Activated naive CD4-positive, alpha-beta T cell treated with anti-CD3 and anti-CD28 coated beads, Interleukin-2, amount 10 ng/mL, durations not matched to agents 7 days and 5 days (primary cell): ENCODE measurements around the gene PCDHGA5.
"Not testable (repeated sequence)": the region's sequence is repeated elsewhere in the genome, so short reads cannot be mapped to it uniquely, and the experiment has no call there.

Experiments used
- CTCF ChIA-PET: fragments of 350-600 bp; sonication (Branson Sonifier 250); formaldehyde crosslinking; loops from one replicate; lab custom pipeline; 2021; ENCODE audit warnings: antibody characterized with exemption; lab: Charles Lee
- DNase-seq: peaks from one replicate; pipeline ENCODE4 v3.0.0-alpha.2; 2020
- H3K27ac Mint-ChIP-seq: one replicate; pipeline ENCODE4 v1.8.0; 2021; ENCODE audit warnings: mild to moderate bottlenecking, moderate library complexity, mixed read lengths
- H3K27me3 Mint-ChIP-seq: one replicate; pipeline ENCODE4 v1.8.0; 2021; ENCODE audit warnings: mild to moderate bottlenecking, mixed read lengths
- H3K36me3 Mint-ChIP-seq: one replicate; pipeline ENCODE4 v1.8.0; 2021; ENCODE audit warnings: mixed read lengths
- H3K4me1 Mint-ChIP-seq: one replicate; pipeline ENCODE4 v1.8.0; 2021; ENCODE audit warnings: mixed read lengths
- H3K4me3 Mint-ChIP-seq: one replicate; pipeline ENCODE4 v1.8.0; 2021; ENCODE audit warnings: mild to moderate bottlenecking, moderate library complexity, mixed read lengths
- H3K9me3 Mint-ChIP-seq: one replicate; pipeline ENCODE4 v1.8.0; 2021; ENCODE audit warnings: mixed read lengths

The PCDHGA5 gene

DNA sequence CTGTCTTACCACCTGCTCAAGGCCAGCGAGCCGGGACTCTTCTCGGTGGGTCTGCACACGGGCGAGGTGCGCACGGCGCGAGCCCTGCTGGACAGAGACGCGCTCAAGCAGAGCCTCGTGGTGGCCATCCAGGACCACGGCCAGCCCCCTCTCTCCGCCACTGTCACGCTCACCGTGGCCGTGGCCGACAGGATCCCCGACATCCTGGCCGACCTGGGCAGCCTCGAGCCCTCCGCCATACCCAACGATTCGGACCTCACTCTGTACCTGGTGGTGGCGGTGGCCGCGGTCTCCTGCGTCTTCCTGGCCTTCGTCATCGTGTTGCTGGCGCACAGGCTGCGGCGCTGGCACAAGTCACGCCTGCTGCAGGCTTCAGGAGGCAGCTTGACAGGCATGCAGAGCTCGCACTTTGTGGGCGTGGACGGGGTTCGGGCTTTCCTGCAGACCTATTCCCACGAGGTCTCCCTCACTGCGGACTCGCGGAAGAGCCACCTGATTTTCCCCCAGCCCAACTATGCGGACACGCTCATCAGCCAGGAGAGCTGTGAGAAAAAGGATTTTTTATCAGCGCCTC, 23.1 kb upstream of the PCDHGA5 start:
- H3K9me3 Mint-ChIP-seq: peaks cover 33% of the 10 kb centered on the region
- CTCF ChIA-PET: interaction anchor here (0.9 to 1.4 kb wide), 2 partner anchors 172 to 217 kb away, joined by 3 read pairs; no protein-coding TSS in a partner anchor
- H3K27me3 Mint-ChIP-seq: peaks cover 33% of the 10 kb centered on the region

GRCh38 chr5:141342773-141343172, 21.2 kb upstream of the PCDHGA5 start:
- CTCF ChIA-PET: interaction anchor here (1.1 to 1.3 kb wide), 2 partner anchors 17 to 24 kb away, joined by 3 to 4 read pairs; partner anchors contain the start of gene PCDHGB2
- peaks cover 40% of the 10 kb centered on the region for H3K27me3 Mint-ChIP-seq
- no peak overlapping the region for H3K4me3 Mint-ChIP-seq
- H3K9me3 Mint-ChIP-seq: peaks cover 36% of the 10 kb centered on the region
- H3K36me3 Mint-ChIP-seq: no peaks in the 10 kb centered on the region
- DNase-seq: no peak
- peaks cover 3% of the 10 kb centered on the region for H3K4me1 Mint-ChIP-seq
- H3K27ac Mint-ChIP-seq: no peak overlapping the region

More for the DNA sequence above, 23.1 kb upstream of the PCDHGA5 start:
- not testable (repeated sequence) for H3K27ac Mint-ChIP-seq, DNase-seq, H3K4me1 Mint-ChIP-seq, H3K36me3 Mint-ChIP-seq, H3K4me3 Mint-ChIP-seq

- Mint-ChIP-seq H3K27ac (no peak within 1 kb of the TSS), H3K36me3 (no peaks in the 10 kb centered on the region), H3K4me1 (peaks cover 3% of the 10 kb centered on the region), H3K9me3 (peaks cover 33% of the 10 kb centered on the region), H3K4me3 (peak within 1 kb of the TSS; percentile 52), H3K27me3 (peaks cover 40% of the 10 kb centered on the region)
- DNase-seq: peak; percentile 46
- CTCF ChIA-PET: interaction anchor here (1.0 to 1.7 kb wide), 12 partner anchors 8 to 77 kb away, joined by 3 to 5 read pairs (median 3); partner anchors contain the start of genes PCDHGA1, PCDHGA11, PCDHGB2 and PCDHGB6
Measured at GRCh38 chr5:141343242-141343952, 20.6 kb upstream of the PCDHGA5 start, which contains the start of gene PCDHGA3. Gene PCDHGA3, plus strand, starts transcription at chr5:141343829. Its CDS starts 205 bp downstream, at chr5:141344034.

- CTCF ChIA-PET: interaction anchor here (1.0 to 1.7 kb wide), 12 partner anchors 9 to 77 kb away, joined by 3 to 5 read pairs (median 3); partner anchors contain the start of genes PCDHGA1, PCDHGA11, PCDHGB2 and PCDHGB6
- H3K36me3 Mint-ChIP-seq: no peaks in the 10 kb centered on the region
- no peak overlapping the region for H3K27ac Mint-ChIP-seq
- peaks cover 3% of the 10 kb centered on the region for H3K4me1 Mint-ChIP-seq
- H3K4me3 Mint-ChIP-seq: peak overlapping the region; percentile 52
- H3K27me3 Mint-ChIP-seq: peaks cover 35% of the 10 kb centered on the region
- H3K9me3 Mint-ChIP-seq: peaks cover 33% of the 10 kb centered on the region
- DNase-seq: no peak
Measured at GRCh38 chr5:141343953-141344463, 20.0 kb upstream of the PCDHGA5 start.

DNA sequence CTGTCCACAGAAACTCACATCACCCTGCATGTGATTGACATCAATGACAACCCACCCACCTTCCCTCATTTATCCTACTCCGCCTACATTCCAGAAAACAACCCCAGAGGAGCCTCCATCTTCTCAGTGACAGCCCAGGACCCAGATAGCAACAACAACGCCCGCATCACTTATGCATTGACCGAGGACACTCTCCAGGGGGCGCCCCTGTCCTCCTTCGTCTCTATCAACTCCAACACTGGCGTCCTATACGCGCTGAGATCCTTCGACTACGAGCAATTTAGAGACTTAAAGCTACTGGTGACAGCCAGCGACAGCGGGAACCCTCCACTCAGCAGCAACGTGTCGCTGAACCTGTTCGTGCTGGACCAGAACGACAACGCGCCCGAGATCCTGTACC, 18.6 kb upstream of the PCDHGA5 start:
- DNase-seq: no peak
- CTCF ChIA-PET: no interaction called here
- Mint-ChIP-seq H3K4me3 (no peak overlapping the region), H3K27ac (no peak overlapping the region), H3K9me3 (peaks cover 32% of the 10 kb centered on the region), H3K27me3 (peaks cover 31% of the 10 kb centered on the region), H3K4me1 (peaks cover 3% of the 10 kb centered on the region), H3K36me3 (peaks cover 5% of the 10 kb centered on the region)

- H3K27ac Mint-ChIP-seq, DNase-seq, H3K4me1 Mint-ChIP-seq, H3K4me3 Mint-ChIP-seq, H3K36me3 Mint-ChIP-seq: not testable (repeated sequence)
- peaks cover 35% of the 10 kb centered on the region for H3K27me3 Mint-ChIP-seq
- H3K9me3 Mint-ChIP-seq: peaks cover 35% of the 10 kb centered on the region
- CTCF ChIA-PET: interaction anchor here (1.0 to 1.6 kb wide), 3 partner anchors 10 to 24 kb away, joined by 3 to 4 read pairs (median 4); partner anchors contain the start of gene PCDHGB3
Measured at GRCh38 chr5:141346017-141346416, 17.9 kb upstream of the PCDHGA5 start.

DNA sequence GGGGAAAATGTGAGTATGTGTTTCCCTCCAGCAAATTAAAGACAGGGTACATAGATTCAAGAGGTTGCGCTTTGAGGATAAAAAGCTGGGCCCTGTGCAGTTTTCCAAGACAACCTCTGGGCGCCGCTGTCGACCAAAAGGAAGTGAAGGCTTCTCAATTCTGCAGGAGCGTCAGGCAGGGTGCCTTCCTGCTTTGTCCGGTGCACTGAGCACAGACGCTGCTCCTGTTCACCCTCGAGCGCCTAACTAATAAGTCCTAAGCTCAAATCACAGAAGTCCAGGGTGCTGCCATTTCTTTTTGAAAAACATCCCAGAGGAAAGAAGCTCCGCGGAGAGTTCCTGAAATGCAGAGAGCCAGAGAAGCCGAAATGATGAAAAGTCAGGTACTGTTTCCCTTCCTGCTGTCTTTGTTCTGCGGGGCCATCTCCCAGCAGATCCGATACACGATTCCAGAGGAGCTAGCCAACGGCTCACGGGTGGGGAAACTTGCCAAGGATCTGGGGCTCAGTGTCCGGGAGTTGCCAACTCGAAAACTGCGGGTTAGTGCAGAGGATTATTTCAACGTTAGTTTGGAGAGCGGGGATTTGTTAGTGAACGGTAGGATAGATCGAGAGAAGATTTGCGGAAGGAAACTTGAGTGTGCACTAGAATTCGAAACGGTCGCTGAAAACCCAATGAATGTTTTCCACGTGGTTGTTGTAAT, 13.9 kb upstream of the PCDHGA5 start, which contains the start of gene PCDHGB1:
PCDHGB1 (plus strand) TSS at position 183 of the 703 bp plus-strand sequence; CDS start at position 345, 162 bp downstream.
- DNase-seq: peak; percentile 54
- CTCF ChIA-PET: interaction anchor here (0.7 to 1.8 kb wide), 5 partner anchors 12 to 329 kb away, joined by 3 to 7 read pairs (median 4); partner anchors contain the start of genes PCDHGA1, PCDHGA2 and PCDHGB3
- Mint-ChIP-seq H3K36me3 (peaks cover 8% of the 10 kb centered on the region), H3K4me1 (no peaks in the 10 kb centered on the region), H3K4me3 (peak within 1 kb of the TSS; percentile 47), H3K27ac (no peak within 1 kb of the TSS), H3K9me3 (peaks cover 28% of the 10 kb centered on the region), H3K27me3 (peaks cover 41% of the 10 kb centered on the region)

- CTCF ChIA-PET: no interaction called here
- Mint-ChIP-seq H3K36me3 (peaks cover 8% of the 10 kb centered on the region), H3K4me1 (no peaks in the 10 kb centered on the region), H3K9me3 (peaks cover 34% of the 10 kb centered on the region), H3K4me3 (no peak overlapping the region), H3K27me3 (peaks cover 45% of the 10 kb centered on the region), H3K27ac (no peak overlapping the region)
- DNase-seq: no peak
Measured at GRCh38 chr5:141351591-141351990, 12.4 kb upstream of the PCDHGA5 start.

- H3K4me3 Mint-ChIP-seq: peak within 1 kb of the TSS; percentile 15
- H3K27ac Mint-ChIP-seq: no peak within 1 kb of the TSS
- H3K4me1 Mint-ChIP-seq: no peaks in the 10 kb centered on the region
- H3K36me3 Mint-ChIP-seq: peaks cover 8% of the 10 kb centered on the region
- DNase-seq: no peak
- peaks cover 30% of the 10 kb centered on the region for H3K9me3 Mint-ChIP-seq
- H3K27me3 Mint-ChIP-seq: peaks cover 51% of the 10 kb centered on the region
- CTCF ChIA-PET: interaction anchor here (0.9 to 1.5 kb wide), 8 partner anchors 8 to 209 kb away, joined by 3 to 5 read pairs (median 3); partner anchors contain the start of genes PCDHGA3 and PCDHGA6
Measured at GRCh38 chr5:141354900-141355469, 9.0 kb upstream of the PCDHGA5 start, which contains the start of gene PCDHGA4. Gene PCDHGA4, plus strand, starts transcription at chr5:141355021. Its CDS starts 87 bp downstream, at chr5:141355108.

DNA sequence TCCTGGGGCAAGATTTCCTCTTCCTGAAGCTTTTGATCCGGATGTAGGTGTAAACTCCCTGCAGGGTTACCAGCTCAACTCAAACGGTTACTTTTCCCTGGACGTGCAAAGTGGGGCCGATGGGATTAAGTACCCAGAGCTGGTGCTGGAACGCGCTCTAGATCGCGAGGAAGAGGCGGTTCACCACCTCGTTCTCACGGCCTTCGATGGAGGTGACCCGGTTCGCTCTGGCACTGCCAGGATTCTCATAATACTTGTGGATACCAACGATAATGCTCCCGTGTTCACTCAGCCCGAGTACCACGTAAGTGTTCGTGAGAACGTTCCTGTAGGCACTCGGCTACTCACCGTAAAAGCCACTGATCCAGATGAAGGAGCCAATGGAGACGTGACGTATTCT, 8.3 kb upstream of the PCDHGA5 start:
- H3K27me3 Mint-ChIP-seq: peaks cover 49% of the 10 kb centered on the region
- peaks cover 29% of the 10 kb centered on the region for H3K9me3 Mint-ChIP-seq
- no peak overlapping the region for H3K27ac Mint-ChIP-seq

DNA sequence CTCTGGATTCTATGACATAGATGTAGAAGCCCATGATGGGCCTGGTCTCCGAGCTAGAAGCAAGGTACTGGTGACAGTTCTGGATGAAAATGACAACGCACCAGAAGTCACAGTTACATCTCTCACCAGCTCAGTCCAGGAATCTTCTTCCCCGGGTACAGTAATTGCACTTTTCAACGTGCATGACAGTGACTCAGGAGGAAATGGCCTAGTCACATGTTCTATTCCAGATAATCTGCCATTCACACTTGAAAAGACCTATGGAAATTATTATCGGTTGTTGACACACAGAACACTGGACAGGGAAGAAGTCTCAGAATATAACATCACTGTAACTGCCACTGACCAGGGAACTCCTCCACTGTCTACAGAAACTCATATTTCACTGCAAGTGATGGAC, 7.8 kb upstream of the PCDHGA5 start:
- no peaks in the 10 kb centered on the region for H3K4me1 Mint-ChIP-seq

More for the DNA sequence above, 8.3 kb upstream of the PCDHGA5 start:
- no peak overlapping the region for H3K4me3 Mint-ChIP-seq
- H3K4me1 Mint-ChIP-seq: no peaks in the 10 kb centered on the region
- H3K36me3 Mint-ChIP-seq: peaks cover 6% of the 10 kb centered on the region
- no peak for DNase-seq
- CTCF ChIA-PET: interaction anchor here (0.9 to 1.5 kb wide), 10 partner anchors 9 to 208 kb away, joined by 3 to 5 read pairs (median 3); partner anchors contain the start of genes PCDHGA3 and PCDHGA6

DNA sequence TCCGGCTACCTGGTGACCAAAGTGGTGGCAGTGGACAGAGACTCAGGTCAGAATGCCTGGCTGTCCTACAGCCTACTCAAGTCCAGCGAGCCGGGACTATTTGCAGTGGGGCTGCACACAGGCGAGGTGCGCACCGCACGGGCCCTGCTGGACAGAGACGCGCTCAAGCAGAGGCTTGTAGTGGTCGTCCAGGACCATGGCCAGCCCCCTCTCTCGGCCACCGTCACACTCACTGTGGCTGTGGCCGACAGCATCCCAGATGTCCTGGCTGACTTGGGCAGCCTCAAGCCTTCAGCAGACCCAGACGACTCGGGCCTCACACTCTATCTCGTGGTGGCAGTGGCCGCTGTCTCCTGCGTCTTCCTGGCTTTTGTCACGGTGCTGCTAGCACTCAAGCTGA, 7.0 kb upstream of the PCDHGA5 start:
- Mint-ChIP-seq H3K4me1 (no peaks in the 10 kb centered on the region), H3K9me3 (peaks cover 33% of the 10 kb centered on the region), H3K27ac (no peak overlapping the region), H3K36me3 (peaks cover 8% of the 10 kb centered on the region), H3K4me3 (no peak overlapping the region), H3K27me3 (peaks cover 52% of the 10 kb centered on the region)
- no peak for DNase-seq
- CTCF ChIA-PET: no interaction called here

More for the DNA sequence above, 7.8 kb upstream of the PCDHGA5 start:
- Mint-ChIP-seq H3K9me3 (peaks cover 30% of the 10 kb centered on the region), H3K27me3 (peaks cover 50% of the 10 kb centered on the region), H3K36me3 (peaks cover 8% of the 10 kb centered on the region), H3K27ac (no peak overlapping the region), H3K4me3 (no peak overlapping the region)
- CTCF ChIA-PET: interaction anchor here (0.9 to 1.3 kb wide), 7 partner anchors 9 to 208 kb away, joined by 3 to 5 read pairs (median 3); partner anchors contain the start of genes PCDHGA3 and PCDHGA6
- no peak for DNase-seq
